HG03460 (cell line): ENCODE data around the gene DNLZ.

Source experiments
- ATAC-seq: cut with Tn5 transposase; IDR thresholded peaks from one replicate; pipeline ENCODE4 v1.9.1; 2021; ENCODE audit not compliant: unreplicated experiment

Gene DNLZ

DNA sequence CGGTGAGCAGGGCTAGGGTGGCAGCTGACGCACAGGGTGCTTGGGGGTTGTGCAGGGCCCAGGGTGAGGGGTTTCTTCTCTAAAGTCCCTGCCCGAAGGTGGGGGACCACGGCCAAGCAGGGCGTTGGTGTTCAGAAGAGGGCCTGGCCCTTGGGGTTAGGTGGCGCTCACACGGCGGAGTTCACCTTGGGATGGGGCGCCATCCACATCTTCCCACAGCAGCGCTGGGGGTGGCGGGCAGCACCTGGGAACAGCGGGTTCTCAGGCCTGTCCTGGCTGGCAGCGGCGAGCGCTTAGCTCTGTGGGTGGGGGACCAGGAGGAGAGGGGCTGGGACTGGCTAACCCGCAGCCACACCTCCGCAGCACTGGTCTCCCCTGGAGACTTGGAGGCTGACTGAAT is 30.1 kb downstream of the DNLZ start:
- no peak for ATAC-seq

DNA sequence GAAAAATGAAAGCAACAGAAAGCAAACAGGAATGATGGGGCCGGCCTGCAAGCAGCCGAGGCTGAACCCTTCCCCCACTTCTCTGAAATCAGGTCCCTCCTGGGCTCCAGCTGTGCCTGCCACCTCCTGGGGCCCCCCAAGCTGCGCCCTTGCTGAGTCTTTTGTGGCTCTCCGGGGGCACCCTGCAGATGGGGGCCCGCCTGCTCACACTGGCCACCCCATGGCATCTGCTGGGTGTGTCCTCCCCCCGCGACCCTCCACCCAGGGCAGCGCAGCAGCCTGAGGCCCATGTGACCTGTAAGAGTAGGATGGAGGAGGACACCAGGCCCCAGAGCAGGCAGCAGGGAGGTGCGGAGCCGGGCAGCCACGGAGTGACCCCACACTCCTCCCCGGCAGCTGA is 30.5 kb downstream of the DNLZ start:
- no peak for ATAC-seq

DNA sequence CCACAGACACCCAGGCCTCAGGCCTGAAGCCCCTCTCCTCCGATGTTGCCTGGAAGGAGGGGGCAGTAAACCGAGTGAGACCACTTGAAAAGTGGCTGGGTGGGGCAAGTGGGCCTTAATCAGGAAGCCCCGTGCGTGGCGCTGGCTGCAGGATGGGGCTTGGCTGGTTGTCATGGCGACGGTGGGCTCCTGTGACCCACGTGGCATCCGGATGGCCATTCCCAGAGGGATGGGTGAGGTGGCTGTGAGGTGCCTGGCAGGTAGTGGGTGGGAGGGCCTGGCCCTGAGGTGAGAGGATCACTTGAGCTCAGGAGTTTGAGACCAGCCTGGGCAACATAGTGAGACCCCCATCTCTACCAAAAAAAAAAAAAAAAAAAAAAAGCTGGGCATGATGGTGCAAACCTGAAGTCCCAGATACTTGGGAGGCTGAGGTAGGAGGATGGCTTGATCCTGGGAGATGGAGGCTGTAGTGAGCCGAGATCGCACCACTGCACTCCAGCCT is 31.0 kb downstream of the DNLZ start:
- ATAC-seq = no peak

- no peak for ATAC-seq
These were observed 31.7 kb downstream of the DNLZ start for GRCh38 chr9:136331556-136332481.

DNA sequence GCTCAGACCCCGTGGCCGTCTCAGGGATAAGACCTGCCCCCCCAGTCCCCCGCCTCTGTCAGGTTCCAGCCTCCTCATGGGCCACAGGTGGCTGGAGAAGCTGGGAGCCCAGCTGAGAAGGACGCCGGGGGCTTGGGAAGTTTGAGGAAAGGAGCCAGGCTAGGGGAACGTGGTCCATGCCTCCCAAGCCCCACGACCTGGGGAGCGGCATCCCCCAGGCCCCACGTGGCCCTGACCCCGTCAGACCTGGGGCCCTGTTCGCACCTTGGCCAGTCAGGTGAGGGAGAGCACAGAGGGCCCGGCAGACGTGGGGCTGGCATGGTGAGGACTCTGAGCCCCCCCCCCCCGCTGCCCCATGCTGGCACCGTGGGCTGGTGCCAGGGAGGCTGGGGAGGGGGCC is 32.5 kb downstream of the DNLZ start:
- no peak for ATAC-seq

DNA sequence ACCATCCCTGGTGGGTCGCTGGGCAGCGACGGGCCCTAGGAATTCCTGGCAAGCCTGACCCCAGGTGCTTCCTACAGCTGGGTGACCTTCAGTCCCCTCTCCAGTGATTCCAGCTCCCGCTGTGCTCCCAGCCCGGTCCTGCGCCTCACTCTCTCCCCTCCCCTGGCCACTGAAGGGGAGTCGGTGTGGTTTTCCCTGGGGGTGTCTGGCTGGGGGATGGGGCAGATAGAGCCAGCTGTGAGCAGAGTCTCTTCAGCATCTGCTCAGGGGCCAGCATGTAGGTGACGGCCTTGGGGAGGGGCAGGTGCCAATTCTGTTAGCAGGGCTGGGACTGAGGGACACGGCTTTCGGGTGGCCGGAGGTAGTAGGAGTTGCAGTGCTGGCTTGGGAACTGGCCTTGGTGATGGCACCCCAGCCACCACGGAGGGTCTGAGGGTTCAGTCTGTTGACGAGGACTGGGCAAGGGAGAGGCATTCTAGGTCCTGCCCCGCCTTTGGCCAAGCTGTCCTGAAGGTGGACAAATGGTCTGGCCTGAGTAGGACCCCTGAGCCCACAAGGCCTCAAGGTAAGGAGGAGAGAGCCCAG is 33.0 kb downstream of the DNLZ start:
- ATAC-seq = no peak

- no peak for ATAC-seq
These were observed 33.7 kb downstream of the DNLZ start for GRCh38 chr9:136329636-136330405.

DNA sequence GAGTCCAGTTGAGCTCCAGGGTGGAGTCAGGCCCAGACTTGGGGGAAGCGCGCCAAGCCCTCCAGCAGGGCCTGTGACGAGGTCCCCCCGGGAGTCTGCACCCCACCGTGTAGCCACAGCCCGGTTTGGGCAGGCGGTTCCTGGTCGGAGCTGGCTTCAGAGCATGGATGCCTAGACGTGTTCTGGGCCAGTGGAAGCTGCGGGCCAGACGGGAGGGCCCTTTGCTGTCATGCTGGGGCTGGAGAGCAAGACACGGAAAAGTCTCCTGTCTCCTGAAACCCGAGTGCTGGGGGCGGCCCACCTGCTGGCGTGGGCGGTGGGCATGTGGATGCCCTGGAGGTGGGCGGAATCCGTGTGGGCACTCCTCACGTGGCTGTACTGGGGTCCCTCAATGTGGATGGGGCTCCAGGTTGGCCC is 34.3 kb downstream of the DNLZ start:
- ATAC-seq = no peak

DNA sequence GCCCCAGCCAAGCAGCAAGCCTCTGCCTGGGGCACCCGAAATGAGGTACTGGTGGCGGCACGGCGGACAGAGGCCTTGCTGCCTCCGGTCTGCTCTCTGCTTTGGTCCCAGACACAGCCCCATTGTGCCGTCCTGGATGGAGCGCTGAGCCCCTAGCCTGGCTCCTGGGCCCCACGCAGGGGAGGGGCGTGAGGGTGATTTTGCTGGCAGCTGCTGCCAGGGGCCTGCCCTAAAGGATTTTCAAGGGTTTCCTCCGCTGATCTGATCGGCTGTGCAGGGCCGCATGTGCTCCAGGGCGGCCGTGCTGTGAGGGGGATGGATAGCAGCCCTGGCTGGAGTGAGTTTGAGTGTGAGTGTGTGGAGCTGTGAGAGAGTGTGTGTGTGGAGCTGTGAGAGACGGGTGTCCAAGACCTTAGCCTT is 34.9 kb downstream of the DNLZ start:
- ATAC-seq = no peak

DNA sequence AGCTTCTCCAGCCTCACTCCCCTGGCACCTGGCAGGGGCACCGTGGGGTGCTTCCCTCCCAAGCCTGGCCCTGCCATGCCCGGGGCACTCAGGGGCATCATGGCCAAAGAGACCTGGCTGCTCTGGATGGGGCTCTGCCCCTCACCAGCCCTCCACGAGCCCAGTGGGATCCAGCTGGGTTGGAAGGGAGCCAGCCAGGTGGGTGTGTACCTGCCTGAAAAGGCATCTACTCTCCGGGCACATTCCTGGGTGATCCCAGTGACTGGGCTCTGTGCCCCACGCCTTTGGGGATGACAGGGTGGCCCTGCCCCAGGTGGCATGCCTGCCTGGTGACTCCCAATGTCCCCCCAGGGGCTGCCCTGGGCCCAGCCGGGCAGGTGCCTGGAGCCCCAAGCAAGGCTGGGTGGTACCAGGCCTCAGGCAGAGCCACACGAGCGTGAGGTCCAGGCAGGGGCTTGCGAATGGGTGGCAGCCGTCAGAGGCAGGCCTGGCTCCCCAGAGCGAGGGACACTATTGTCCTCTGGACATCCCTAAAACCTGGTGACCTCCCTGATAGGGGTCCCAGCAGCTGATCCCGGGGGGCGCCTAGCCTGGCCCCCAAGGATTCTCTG is 35.4 kb downstream of the DNLZ start:
- ATAC-seq = no peak

DNA sequence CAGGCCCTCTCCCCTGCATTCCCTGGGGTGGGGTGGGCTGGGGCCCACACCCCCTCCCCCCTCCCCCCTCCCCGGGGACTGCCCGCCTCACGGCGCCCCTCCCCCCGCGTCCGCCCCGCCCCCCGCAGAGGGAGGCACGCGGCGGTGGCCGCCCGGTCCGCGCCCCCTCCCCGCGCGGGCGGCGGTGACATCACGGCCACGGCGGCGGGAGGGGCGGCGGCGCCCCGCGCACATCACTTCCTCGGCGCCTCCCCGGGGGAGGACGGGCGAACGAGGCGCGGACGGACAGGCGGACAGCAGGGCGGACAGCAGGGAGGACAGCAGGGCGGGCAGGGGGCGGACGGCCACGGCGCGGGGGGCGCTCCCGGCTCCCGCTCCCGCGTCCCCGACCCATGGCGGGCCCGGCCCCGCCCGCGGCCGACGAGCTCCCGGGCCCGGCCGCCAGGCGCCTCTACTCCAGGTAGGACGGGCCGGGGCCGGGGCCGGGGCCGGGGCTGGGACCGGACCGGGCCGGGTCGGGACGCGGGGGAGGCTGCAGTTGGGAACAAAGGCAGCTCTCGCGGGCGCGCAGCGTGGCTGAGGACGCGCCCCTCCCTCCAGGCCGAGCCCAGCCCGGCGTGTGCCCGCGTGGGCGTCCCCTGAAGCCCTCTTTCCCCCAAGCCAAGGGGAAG is 36.1 kb downstream of the DNLZ start, which contains the start of gene GPSM1:
Gene GPSM1 (plus strand): TSS at position 236 of the 671 bp plus-strand sequence. CDS start 157 bp downstream, at position 393.
- no peak for ATAC-seq

DNA sequence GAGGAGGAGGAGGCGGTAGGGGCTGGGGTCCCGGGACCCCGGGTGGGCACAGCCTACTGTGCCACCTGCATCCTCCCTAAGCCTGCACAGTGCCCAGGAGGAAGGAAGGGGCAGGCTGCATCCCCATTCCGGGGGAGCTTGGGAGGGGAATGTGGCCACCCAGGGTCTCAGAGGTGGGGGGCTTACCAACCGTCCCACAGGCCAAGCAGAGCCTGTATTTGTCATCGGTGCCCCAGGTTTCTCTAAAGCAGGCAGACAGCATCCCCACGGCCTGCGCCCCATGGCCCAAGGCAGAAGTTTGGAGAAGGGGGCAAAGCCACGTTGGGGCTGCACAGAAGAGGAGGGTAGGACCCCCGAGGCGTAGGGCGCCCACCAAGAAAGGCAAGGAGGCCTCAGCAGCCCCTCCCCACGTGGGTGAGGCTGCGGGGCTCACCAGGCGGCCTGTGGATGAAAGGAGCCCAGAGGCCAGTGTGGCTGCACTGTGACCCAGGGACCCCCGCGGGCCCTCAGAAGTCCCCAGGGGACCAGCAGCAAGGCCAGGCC is 36.7 kb downstream of the DNLZ start:
- no peak for ATAC-seq

GRCh38 chr9:136326061-136326760 is 37.3 kb downstream of the DNLZ start:
- no peak for ATAC-seq

- ATAC-seq = no peak
These were observed 38.2 kb downstream of the DNLZ start for GRCh38 chr9:136325358-136325757.

DNA sequence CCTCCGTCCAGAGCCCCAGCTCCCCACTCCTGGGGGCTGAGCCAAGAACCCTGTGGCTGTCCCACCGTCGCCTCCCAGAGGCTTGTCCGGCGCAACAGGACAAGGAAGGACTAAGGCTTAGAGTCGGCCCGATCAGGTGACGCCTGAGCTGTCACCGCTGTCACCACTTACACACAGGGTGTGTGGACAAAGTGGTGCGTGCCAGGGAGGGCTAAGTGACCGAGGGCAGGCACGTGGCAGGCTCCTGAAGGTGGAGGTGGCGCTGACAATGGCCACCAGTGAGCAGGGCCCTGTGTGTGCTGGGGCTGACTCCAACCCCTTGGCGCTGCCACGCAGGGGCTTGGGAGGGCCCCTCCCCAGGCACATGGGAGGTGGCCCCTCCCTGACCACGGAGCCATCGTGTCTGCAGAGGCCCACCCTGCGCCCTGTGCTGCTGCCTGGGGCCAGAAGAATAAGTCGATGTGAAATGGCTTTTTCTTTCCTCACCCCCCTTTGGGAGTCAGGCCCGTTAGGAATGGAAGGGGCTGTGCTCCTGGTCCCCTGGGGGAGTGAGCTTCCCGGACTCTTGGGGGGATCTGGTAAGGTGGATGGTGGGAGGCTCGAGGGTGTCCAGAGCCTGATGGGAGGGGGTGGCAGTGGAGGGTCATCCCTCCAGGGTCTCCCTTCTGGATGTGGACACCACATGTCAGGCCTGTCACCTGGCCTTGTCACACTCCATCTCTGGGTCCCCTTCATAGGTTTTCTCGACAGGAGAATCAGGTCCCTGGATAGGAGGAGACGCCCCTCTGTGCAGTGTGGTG is 38.8 kb downstream of the DNLZ start:
- ATAC-seq = no peak

DNA sequence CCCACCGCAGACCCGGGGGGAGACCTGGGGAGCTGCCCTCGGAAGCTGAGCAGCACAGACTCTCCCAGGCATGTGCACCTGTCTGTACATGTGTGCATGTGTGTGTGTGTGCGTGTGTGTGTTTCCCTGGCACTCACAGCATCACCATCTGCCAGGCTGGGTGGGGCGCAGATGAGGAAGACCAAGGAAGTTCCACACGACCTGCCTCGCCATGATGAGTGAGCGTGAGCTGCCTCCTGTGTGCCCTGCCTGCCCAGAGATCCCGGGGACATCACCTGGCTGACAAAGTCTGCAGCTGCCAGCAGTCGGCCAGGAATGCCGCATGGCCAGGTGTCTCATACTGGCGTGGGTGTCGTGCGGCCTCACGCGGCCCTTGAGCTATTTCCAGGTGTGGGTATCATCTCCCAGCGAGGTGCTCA is 40.2 kb downstream of the DNLZ start:
- ATAC-seq = no peak

DNA sequence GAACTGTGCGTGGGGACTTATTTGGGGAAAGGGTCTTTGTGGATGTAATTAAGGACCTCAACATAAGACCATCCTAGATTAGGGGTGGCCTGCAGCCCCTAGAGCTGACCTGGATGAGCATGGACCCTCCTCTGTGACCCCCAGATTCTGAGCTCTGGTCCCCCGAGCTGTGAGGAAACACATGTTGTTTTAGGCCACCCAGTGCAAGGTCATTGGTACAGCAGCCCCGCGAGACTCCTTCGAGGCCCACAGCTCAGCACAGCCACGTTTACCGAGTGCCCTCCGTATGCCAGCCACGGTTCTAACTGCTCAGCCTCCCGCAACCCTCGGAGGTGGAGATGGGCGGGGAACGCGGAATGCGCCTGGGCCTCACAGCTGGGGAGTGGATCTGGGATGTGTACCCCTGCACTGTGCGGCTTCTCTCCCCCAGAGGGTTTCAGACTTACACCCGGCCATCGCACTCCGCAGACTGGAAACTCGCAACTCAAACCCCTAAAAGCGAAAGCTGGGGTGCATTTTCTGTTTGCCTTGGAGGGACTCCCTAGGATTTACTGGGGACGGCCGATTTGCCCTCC is 40.7 kb downstream of the DNLZ start:
- ATAC-seq = no peak

DNA sequence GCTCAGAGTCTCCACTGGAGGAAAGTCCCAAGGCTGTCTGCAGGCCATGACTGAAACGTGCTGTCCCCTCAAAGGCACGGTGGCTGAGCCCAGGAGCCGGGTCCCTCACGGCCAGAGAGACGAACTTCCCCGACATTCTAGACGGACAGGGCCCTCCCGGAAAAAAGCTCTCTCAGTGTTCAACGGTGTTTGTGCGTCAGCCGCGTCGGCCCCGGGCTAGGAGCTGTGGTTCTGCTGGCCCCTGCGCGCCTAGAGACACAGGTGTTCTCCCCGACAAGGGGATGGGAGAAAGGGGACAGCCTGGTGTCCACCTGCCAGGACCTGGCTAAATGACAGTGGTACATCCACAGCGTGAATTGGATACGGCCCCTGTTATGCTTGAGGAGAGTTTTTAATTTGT is 42.0 kb downstream of the DNLZ start:
- ATAC-seq = no peak
